T-helper 1 cell treated with Interleukin-12 subunit alpha and Interleukin-12 subunit beta and Interleukin-4 antibody, amounts not matched to agents 30 μg/mL and 1 μg/mL, for 36 hours (primary cell): ENCODE data around the gene SIK2.

Source experiments
- H3K27ac Mint-ChIP-seq: one replicate; pipeline ENCODE4 v1.8.0; 2021; ENCODE audit warnings: mild to moderate bottlenecking, mixed read lengths
- H3K27me3 Mint-ChIP-seq: one replicate; pipeline ENCODE4 v1.8.0; 2021; ENCODE audit warnings: low read depth, mixed read lengths
- H3K36me3 Mint-ChIP-seq: one replicate; pipeline ENCODE4 v1.8.0; 2021; ENCODE audit warnings: low read depth, mixed read lengths
- H3K4me1 Mint-ChIP-seq: one replicate; pipeline ENCODE4 v1.8.0; 2021; ENCODE audit warnings: low read depth, mixed read lengths
- H3K4me3 Mint-ChIP-seq: one replicate; pipeline ENCODE4 v1.8.0; 2021; ENCODE audit warnings: mild to moderate bottlenecking, moderate library complexity, mixed read lengths
- H3K9me3 Mint-ChIP-seq: one replicate; pipeline ENCODE4 v1.8.0; 2021; ENCODE audit warnings: mixed read lengths

The SIK2 gene

DNA sequence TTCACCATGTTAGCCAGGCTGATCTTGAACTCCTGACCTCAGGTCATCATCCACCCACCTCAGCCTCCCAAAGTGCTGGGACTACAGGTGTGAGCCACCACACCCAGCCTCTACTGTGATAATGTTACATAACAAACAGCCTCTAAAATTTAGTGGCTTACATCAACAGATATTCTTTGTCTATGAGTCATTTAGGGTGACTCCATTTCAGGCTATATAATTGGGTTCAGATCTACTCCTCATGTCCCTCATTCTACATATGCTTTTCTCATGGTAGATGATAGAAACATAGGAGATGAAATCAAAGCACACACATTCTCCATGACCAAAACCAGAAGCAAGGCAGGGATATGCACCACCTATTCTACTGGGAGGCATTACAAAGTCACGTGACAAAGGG is 72.7 kb downstream of the SIK2 start:
- H3K4me3 Mint-ChIP-seq = no peak overlapping the region
- no peak overlapping the region for H3K27ac Mint-ChIP-seq
- peaks cover 4% of the 10 kb centered on the region for H3K4me1 Mint-ChIP-seq
- H3K9me3 Mint-ChIP-seq = no peaks in the 10 kb centered on the region
- no peaks in the 10 kb centered on the region for H3K36me3 Mint-ChIP-seq
- no peaks in the 10 kb centered on the region for H3K27me3 Mint-ChIP-seq

DNA sequence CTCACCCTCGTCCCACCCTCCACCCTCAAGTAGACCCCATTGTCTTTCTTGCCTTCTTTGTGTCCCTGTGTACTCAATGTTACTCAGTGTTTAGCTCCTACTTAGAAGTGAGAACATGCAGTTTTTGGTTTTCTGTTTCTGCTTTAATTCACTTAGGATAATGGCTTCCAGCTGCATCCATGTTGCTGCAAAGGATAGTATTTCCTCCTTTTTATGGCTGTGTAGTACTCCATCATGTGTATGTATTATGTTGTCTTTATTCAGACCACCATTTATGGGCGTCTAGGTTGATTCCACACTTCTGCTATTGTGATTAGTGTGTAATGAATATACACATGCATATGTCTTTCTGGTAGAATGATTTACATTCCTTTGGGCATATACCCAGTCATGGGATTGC is 73.6 kb downstream of the SIK2 start:
- H3K9me3 Mint-ChIP-seq = no peaks in the 10 kb centered on the region
- no peaks in the 10 kb centered on the region for H3K27me3 Mint-ChIP-seq
- H3K4me1 Mint-ChIP-seq = peaks cover 4% of the 10 kb centered on the region
- no peaks in the 10 kb centered on the region for H3K36me3 Mint-ChIP-seq
- no peak overlapping the region for H3K4me3 Mint-ChIP-seq
- no peak overlapping the region for H3K27ac Mint-ChIP-seq

DNA sequence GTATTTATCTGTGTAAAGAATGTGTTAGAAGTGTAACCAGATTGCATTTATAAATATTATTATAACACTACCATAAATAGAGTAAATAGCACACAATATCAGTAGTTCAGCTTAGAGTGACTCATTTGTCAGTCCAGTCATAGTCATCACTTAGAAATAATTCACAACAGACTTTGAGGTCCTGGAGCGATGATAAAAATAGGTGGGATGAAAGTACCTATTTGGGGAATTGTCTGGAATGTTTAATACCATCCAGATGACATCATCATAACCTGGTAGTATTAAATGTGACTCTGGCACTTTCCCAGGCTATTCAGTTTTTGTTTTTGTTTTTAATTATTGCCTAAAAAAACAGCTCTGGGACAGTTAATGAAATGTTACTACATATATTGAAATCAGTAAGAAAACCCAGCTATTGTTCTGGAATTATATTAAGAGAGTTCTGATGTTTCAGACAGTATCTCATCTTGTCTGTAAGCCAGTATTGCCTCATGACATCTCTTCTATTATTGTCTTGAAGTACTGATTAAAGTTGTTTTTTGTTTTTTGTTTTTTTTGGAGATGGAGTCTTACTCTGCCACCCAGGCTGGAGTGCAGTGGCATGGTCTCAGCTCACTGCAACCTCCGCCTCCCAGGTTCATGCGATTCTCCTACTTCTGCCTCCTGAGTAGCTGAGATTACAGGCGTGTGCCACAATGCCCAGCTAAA is 74.8 kb downstream of the SIK2 start:
- Mint-ChIP-seq H3K27ac (no peak overlapping the region), H3K36me3 (no peaks in the 10 kb centered on the region), H3K9me3 (no peaks in the 10 kb centered on the region)

DNA sequence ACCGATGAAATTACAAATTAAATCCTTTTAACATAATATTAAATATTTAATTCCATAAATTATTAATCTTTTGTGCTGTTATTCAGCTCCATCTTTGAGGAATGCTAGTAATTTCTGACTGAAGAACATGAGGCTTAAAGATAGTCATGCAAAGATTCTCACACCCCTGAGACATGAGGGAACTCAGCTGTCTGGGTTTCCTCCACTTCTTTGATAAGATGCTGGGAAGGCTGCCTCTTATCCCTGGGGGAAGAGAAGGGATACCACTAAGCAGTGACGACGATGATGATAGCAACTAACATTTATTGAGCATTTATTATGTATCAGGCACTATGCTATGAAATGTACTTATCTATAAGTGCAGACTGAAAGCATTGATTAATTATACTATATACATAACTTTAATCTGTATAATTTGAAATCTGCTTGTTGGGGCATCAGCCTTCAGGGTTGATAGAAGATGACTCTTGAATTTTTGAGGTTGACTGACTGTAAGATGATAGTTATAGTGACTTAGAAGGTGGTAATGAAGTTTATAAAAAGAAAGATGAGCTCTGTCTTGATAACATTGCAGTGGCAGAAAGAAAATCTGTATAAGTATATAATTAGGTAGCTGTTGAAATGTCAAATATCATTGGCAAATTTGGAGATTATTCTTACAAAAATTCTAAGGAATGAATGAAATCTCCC is 78.4 kb downstream of the SIK2 start:
- Mint-ChIP-seq H3K27me3 (no peaks in the 10 kb centered on the region), H3K27ac (no peak overlapping the region), H3K4me3 (no peak overlapping the region), H3K36me3 (peaks cover 3% of the 10 kb centered on the region), H3K9me3 (no peaks in the 10 kb centered on the region), H3K4me1 (no peaks in the 10 kb centered on the region)

More for the DNA sequence above, 74.8 kb downstream of the SIK2 start:
- peaks cover 4% of the 10 kb centered on the region for H3K4me1 Mint-ChIP-seq
- H3K27me3 Mint-ChIP-seq = no peaks in the 10 kb centered on the region
- H3K4me3 Mint-ChIP-seq = no peak overlapping the region

DNA sequence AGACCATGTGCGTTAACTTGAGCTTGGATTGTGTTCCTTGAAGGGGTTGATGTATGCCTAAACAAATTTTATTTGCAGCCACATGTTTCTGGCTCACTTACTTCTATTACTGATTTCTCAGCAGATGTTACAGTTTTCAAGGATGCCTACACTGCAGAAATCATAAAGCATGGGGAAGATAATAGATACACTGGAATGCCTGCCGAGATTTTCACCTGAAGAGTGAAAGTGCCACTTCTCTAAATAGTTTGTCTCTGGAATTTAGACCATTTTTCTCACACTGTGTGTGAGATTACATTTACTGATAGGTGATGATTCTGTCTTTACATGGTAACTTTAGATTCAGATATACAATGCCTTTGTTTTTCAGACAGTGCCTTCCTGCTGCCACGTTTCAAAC is 81.6 kb downstream of the SIK2 start:
- Mint-ChIP-seq H3K4me1 (no peaks in the 10 kb centered on the region), H3K9me3 (no peaks in the 10 kb centered on the region), H3K36me3 (peaks cover 13% of the 10 kb centered on the region), H3K4me3 (no peak overlapping the region), H3K27me3 (no peaks in the 10 kb centered on the region), H3K27ac (no peak overlapping the region)

DNA sequence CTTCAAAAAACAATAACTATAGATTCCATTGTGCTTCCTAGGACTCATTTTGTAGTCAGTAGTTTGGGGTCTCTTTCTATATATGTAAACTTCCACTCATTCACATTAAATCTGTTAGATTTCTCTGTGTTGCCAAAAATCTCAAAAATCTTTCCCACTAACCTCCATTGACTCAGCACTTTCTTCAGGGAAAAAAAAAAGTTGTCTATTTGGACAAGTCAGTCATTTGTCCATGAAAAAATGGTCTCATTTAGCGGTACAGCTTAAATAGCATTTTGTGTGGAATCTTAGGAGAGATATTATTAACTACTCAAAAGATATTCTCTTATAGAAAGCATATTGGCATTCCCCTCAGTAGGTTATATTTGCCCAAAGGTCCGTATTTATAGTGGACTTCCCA is 82.0 kb downstream of the SIK2 start:
- H3K4me1 Mint-ChIP-seq = no peaks in the 10 kb centered on the region
- H3K27ac Mint-ChIP-seq = no peak overlapping the region
- no peaks in the 10 kb centered on the region for H3K9me3 Mint-ChIP-seq
- H3K4me3 Mint-ChIP-seq = no peak overlapping the region
- no peaks in the 10 kb centered on the region for H3K27me3 Mint-ChIP-seq
- peaks cover 18% of the 10 kb centered on the region for H3K36me3 Mint-ChIP-seq

DNA sequence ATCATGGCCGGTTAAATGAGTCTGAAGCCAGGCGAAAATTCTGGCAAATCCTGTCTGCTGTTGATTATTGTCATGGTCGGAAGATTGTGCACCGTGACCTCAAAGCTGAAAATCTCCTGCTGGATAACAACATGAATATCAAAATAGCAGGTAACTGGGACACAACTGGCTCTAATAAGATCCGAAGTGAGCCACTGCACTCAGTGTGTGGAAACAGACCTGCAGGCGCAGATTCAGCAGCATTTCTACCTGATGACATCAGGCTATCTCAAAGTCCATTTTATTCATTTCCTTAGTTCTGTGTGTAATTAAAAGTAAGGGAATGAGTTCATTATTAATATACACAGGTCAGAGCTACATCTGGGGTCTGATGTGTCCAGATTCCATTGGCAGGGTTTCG is 85.8 kb downstream of the SIK2 start:
- Mint-ChIP-seq H3K4me1 (no peaks in the 10 kb centered on the region), H3K27me3 (no peaks in the 10 kb centered on the region), H3K9me3 (no peaks in the 10 kb centered on the region), H3K4me3 (no peak overlapping the region), H3K27ac (no peak overlapping the region), H3K36me3 (peaks cover 22% of the 10 kb centered on the region)

DNA sequence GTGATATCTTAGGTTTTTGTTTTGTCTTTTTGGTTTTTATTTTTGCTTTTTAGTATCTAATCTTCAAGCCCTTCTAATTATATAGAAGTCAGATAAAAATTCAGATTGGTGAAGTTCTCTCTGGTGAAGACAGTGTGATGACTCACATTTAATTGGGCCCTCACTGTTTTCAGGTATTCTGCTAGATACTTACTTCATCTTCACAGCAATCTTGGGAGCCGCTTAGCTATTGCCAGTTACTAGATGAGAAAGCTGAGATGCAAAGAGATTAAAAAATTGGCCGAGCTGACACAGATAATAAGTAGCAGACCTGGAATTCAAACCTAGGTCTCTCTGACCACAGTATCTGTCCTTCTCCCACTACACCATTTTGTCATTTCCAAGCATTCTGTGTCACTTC is 88.9 kb downstream of the SIK2 start:
- H3K27ac Mint-ChIP-seq = no peak overlapping the region
- H3K36me3 Mint-ChIP-seq = peaks cover 18% of the 10 kb centered on the region

DNA sequence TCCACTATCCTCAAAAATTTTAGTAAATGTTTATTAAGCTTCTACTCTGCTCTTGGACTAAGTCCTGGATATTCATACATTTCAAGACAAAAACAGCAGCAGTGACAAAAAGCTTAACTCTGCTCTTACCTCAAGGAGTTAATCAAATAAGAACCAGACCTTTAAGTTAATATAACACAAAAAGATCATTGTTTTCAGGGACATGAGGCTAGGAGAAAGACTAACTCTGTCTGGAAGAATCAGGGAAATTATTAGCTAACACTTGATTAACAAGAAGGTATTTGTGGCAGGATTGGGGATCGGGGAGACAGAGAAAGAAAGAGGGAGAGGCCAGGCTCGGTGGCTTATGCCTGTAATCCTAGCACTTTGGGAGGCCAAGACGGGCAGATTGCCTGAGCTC is 89.5 kb downstream of the SIK2 start:
- H3K36me3 Mint-ChIP-seq = peaks cover 18% of the 10 kb centered on the region
- no peaks in the 10 kb centered on the region for H3K9me3 Mint-ChIP-seq
- H3K27me3 Mint-ChIP-seq = no peaks in the 10 kb centered on the region
- H3K27ac Mint-ChIP-seq = no peak overlapping the region
- no peak overlapping the region for H3K4me3 Mint-ChIP-seq
- no peaks in the 10 kb centered on the region for H3K4me1 Mint-ChIP-seq

More for the DNA sequence above, 88.9 kb downstream of the SIK2 start:
- H3K9me3 Mint-ChIP-seq = no peaks in the 10 kb centered on the region
- no peaks in the 10 kb centered on the region for H3K4me1 Mint-ChIP-seq
- no peaks in the 10 kb centered on the region for H3K27me3 Mint-ChIP-seq
- H3K4me3 Mint-ChIP-seq = no peak overlapping the region

DNA sequence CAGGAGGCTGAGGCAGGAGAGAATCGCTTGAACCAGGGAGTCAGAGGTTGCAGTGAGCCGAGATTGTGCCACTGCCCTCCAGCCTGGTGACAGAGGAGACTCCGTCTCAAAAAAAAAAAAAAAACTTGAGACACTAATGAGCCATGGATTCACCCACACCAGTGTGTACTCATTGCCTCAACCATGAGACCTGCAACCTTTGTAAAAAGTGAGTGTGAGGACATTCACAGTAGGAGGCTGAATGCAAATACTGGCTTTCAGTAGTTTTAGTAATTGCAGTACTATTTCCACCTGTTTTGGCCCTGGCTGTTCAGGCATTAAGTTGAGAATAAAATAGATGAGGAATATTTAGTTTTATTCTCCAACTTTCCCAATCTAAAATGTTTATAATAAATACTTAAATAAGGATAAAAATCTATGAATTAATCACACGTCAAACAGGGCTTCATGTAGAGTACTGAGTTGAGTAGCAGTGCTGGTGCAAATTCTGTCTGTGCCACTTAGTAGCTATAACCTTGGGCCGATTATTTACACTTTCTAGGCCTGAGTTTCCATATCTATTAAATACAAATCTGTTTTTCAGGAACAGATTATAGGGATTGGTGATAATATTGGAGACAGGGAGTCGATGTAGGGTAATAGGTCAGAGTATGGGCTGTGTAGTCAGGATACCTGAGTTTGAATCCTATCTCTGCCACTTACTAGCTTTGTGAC is 91.1 kb downstream of the SIK2 start:
- Mint-ChIP-seq H3K27me3 (no peaks in the 10 kb centered on the region), H3K4me3 (no peak overlapping the region), H3K36me3 (peaks cover 13% of the 10 kb centered on the region), H3K27ac (no peak overlapping the region), H3K4me1 (no peaks in the 10 kb centered on the region), H3K9me3 (no peaks in the 10 kb centered on the region)

DNA sequence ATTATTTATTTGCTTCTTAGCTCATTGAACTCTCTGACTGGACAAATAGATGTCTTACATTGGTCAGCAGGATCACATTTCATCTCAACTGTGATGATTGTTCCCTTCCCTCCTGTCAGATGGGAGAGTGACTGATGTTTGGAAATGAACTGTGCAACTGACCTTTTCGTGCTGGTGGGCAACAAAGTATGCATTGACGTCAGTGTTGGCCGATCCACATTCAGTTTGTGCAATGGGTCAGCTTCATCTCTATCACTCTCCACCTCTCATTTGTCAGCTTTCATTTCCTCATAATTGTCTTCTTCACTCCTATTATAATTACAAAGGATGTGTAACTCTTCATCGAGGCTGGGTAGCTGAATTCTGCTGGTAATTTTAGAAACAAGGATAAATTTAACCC is 92.6 kb downstream of the SIK2 start:
- H3K27ac Mint-ChIP-seq = no peak overlapping the region
- H3K4me3 Mint-ChIP-seq = no peak overlapping the region
- H3K27me3 Mint-ChIP-seq = no peaks in the 10 kb centered on the region
- peaks cover 2% of the 10 kb centered on the region for H3K36me3 Mint-ChIP-seq
- no peaks in the 10 kb centered on the region for H3K4me1 Mint-ChIP-seq
- H3K9me3 Mint-ChIP-seq = no peaks in the 10 kb centered on the region

DNA sequence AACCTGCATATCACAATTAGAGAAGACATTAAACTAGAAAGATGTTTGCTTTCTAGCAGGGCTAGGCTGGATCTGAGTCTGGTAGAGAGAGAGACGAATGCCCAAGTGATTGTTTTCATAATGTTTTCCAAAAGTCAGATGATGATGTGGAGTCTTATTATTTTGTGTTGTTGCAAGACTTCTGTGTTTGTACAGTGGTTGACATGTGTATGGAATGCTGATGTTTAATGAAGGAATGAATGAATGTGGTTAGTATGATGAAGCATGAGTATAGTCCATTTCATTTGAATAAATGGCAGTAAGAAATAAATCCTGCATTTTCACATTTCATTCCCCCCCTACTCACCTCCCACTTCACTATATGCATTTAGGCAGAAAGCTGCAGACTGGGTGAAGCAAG is 94.3 kb downstream of the SIK2 start:
- Mint-ChIP-seq H3K9me3 (no peaks in the 10 kb centered on the region), H3K36me3 (peaks cover 1% of the 10 kb centered on the region), H3K27ac (no peak overlapping the region), H3K27me3 (no peaks in the 10 kb centered on the region), H3K4me1 (no peaks in the 10 kb centered on the region), H3K4me3 (no peak overlapping the region)

DNA sequence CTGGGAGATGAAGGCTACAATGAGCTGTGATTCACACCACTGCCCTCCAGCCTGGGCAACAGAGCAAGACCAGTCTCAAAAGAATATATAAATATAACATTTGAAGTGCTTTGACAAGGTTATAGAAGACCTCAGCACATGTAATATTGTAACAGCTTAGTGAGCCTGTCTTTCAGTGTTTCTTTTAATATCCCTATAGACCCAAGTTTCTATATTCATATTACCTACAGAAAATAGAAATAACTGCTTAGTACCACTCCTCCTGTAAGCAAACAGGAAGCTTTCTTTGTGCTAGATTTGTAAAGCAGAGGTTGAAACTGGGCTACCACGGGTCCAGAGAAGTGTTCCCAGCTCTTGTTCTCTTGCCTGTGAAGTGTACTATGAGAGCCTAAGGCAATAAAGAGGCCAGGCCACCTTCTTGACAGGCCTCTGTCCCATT is 95.7 kb downstream of the SIK2 start:
- Mint-ChIP-seq H3K4me3 (no peak overlapping the region), H3K36me3 (no peaks in the 10 kb centered on the region), H3K4me1 (no peaks in the 10 kb centered on the region), H3K27me3 (no peaks in the 10 kb centered on the region), H3K27ac (no peak overlapping the region), H3K9me3 (no peaks in the 10 kb centered on the region)

DNA sequence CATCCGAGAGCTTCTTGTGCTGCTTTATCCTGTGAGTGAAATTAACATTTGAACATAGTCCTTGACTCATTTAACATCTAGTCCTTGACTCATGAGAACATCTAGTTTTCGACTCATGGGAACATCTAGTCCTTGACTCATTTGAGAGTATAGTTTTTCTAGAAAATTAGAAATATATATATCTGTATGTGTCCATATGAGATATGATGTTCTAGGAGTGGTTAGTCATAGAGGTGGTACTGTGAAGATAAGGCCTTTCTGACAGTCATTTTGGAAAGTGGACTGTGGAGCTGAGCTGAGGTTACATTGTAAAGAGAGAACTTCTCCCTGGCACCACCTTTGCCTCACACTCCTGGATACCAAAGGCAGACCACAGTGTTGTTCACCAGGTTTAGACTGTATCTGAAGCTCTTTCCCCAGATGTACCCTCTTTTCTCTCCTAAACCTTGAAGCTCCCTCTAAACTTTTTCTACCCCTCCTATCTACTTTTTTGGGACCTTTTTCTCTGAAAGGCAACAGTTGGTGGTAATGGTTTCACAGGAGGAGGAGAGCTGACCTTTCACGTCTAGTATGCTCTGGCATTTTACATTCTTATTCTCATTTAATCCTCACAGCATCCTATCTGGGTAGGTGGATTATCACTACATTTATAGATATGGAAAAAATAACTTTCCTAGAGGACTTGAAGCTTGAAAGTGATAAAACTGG is 96.8 kb downstream of the SIK2 start:
- Mint-ChIP-seq H3K9me3 (no peaks in the 10 kb centered on the region), H3K4me1 (no peaks in the 10 kb centered on the region), H3K27me3 (no peaks in the 10 kb centered on the region), H3K4me3 (no peak overlapping the region), H3K36me3 (no peaks in the 10 kb centered on the region), H3K27ac (no peak overlapping the region)
